ENCODE results near the gene SPHK2. TPM values are rescaled to one million over a fixed set of nuclear protein-coding genes. Genes with fewer than 3 reads are reported as not detected.

SPHK2 gene
- total RNA-seq, 4 donors from 2014 or later, result 7.0 to 10.9 (median 9.7) TPM

GRCh38 chr19:48614436-48615230 is 4.7 kb upstream of the SPHK2 start, which contains the start of gene FAM83E:
Gene FAM83E, minus strand, starts transcription at chr19:48615076. Its CDS starts 1,704 bp downstream, at chr19:48613372.
- H3K4me3 ChIP-seq, result peak within 1 kb of the TSS; percentile 14 to 96 (median 29)

GRCh38 chr19:48615231-48616040 is 3.9 kb upstream of the SPHK2 start:
- Histone ChIP-seq H3K4me1 (peaks cover 32 to 58% (median 36%) of the 10 kb centered on the region in 3 donors), H3K27me3 (no peaks in the 10 kb centered on the region), H3K36me3 (peaks cover 17 to 32% (median 24%) of the 10 kb centered on the region in 3 donors), H3K9me3 (no peaks in the 10 kb centered on the region), H3K4me3 (peak overlapping the region in 2 of 4 donors; percentile 1 to 32), H3K27ac (peak overlapping the region; percentile 91 to 96 (median 94))
- intact Hi-C loops (cut with DNase I), result no loop called here
- TF ChIP-seq CTCF (IDR thresholded peaks at IDR 0.05), result no peak
- TF ChIP-seq POLR2A (IDR thresholded peaks at IDR 0.05), result no peak
- 53 to 65% methylated on average over 17 to 19 of the region's 19 CpGs for WGBS, 2 donors
- no peak for DNase-seq

More at GRCh38 chr19:48614436-48615230, 4.7 kb upstream of the SPHK2 start, which contains the start of gene FAM83E:
- H3K27me3 ChIP-seq, result no peaks in the 10 kb centered on the region
- no peaks in the 10 kb centered on the region for H3K9me3 ChIP-seq
- 30 to 33% methylated on average over 15 to 18 of the region's 31 CpGs for WGBS, 2 donors
- peaks cover 17 to 32% (median 24%) of the 10 kb centered on the region in 3 donors for H3K36me3 ChIP-seq
- DNase-seq, result no peak
- peak in 2 of 4 donors; percentile 25 to 45 for TF ChIP-seq POLR2A (IDR thresholded peaks at IDR 0.05)
- peak in 4 of 6 experiments; percentile 14 to 55 (median 42) for TF ChIP-seq CTCF (IDR thresholded peaks at IDR 0.05)
- intact Hi-C loops (cut with DNase I), result no loop called here
- H3K27ac ChIP-seq, result peak within 1 kb of the TSS; percentile 91 to 96 (median 94)
- peaks cover 26 to 50% (median 32%) of the 10 kb centered on the region in 3 donors for H3K4me1 ChIP-seq

GRCh38 chr19:48616041-48616436 is 3.3 kb upstream of the SPHK2 start:
- WGBS, 2 donors, result 71 to 81% methylated on average over 5 to 7 of the region's 16 CpGs
- Histone ChIP-seq H3K4me1 (peaks cover 32 to 64% (median 36%) of the 10 kb centered on the region in 3 donors), H3K27ac (peak overlapping the region; percentile 91 to 96 (median 94)), H3K9me3 (no peaks in the 10 kb centered on the region), H3K4me3 (peak overlapping the region in 3 of 4 donors; percentile 1 to 96 (median 75)), H3K36me3 (peaks cover 17 to 32% (median 24%) of the 10 kb centered on the region in 3 donors), H3K27me3 (no peaks in the 10 kb centered on the region)
- intact Hi-C loops (cut with DNase I), result no loop called here
- no peak for DNase-seq
- TF ChIP-seq POLR2A (IDR thresholded peaks at IDR 0.05), result no peak
- no peak for TF ChIP-seq CTCF (IDR thresholded peaks at IDR 0.05)

- no peak for DNase-seq
- 20 to 30% methylated on average over 4 to 7 of the region's 12 CpGs for WGBS, 2 donors
- peaks cover 32 to 69% (median 36%) of the 10 kb centered on the region in 3 donors for H3K4me1 ChIP-seq
These were observed 2.7 kb upstream of the SPHK2 start for GRCh38 chr19:48616491-48617056.

More at GRCh38 chr19:48616491-48617056, 2.7 kb upstream of the SPHK2 start:
- H3K4me3 ChIP-seq, result peak overlapping the region; percentile 75 to 96 (median 82)
- peak overlapping the region; percentile 91 to 96 (median 94) for H3K27ac ChIP-seq
- intact Hi-C loops (cut with DNase I), result no loop called here
- TF ChIP-seq CTCF (IDR thresholded peaks at IDR 0.05), result no peak
- no peak for TF ChIP-seq POLR2A (IDR thresholded peaks at IDR 0.05)
- H3K9me3 ChIP-seq, result no peaks in the 10 kb centered on the region
- H3K36me3 ChIP-seq, result peaks cover 17 to 35% (median 24%) of the 10 kb centered on the region in 3 donors
- no peaks in the 10 kb centered on the region for H3K27me3 ChIP-seq
